GM06990 (cell line): ENCODE results near the gene SFXN4.

ENCODE experiments used
- DNase-seq: peaks from one replicate; pipeline ENCODE4 v3.0.0-alpha.2; 2011; ENCODE audit not compliant: insufficient read length; ENCODE audit errors: extremely low read depth
- H3K27me3 ChIP-seq: replicated peaks from 2 replicates; pipeline ENCODE4 v1.6.0; 2011; ENCODE audit warnings: low read length; ENCODE audit not compliant: control insufficient read depth, insufficient read depth
- H3K36me3 ChIP-seq: 2 replicates; pipeline ENCODE4 v1.5.1; 2011; ENCODE audit warnings: low read length; ENCODE audit not compliant: control insufficient read depth, insufficient read depth
- H3K4me3 ChIP-seq: replicated peaks from 2 replicates; pipeline ENCODE4 v1.5.1; 2011; ENCODE audit warnings: low read depth, mild to moderate bottlenecking, control low read depth, low read length
- TF ChIP-seq, protein P1 (sequence below): IDR thresholded peaks from 2 replicates; pipeline ENCODE4 v1.5.1; 2011; ENCODE audit warnings: low read length, control low read depth, mild to moderate bottlenecking, inconsistent platforms; ENCODE audit not compliant: insufficient read depth, poor library complexity, severe bottlenecking

Gene SFXN4

DNA sequence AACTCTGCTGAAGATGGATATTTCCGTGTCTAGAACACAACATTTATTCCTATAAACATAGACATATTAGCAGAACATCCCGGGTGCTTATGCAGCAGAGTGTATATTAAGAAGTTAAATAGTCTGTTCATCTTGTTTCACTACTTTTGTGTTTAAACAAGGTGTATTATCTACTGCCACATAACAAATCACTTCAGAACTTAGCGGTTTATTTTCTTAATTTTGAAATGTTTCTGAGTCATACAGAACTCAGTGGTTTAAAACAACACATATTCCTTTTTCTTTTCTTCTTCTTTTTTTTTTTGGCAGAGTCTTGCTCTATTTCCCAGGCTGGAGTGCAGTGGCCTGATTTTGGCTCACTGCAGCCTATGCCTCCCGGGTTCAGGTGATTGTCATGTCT, 35.8 kb downstream of the SFXN4 start:
- no peaks in the 10 kb centered on the region for H3K27me3 ChIP-seq
- H3K4me3 ChIP-seq: no peak overlapping the region
- TF ChIP-seq, protein P1, sequence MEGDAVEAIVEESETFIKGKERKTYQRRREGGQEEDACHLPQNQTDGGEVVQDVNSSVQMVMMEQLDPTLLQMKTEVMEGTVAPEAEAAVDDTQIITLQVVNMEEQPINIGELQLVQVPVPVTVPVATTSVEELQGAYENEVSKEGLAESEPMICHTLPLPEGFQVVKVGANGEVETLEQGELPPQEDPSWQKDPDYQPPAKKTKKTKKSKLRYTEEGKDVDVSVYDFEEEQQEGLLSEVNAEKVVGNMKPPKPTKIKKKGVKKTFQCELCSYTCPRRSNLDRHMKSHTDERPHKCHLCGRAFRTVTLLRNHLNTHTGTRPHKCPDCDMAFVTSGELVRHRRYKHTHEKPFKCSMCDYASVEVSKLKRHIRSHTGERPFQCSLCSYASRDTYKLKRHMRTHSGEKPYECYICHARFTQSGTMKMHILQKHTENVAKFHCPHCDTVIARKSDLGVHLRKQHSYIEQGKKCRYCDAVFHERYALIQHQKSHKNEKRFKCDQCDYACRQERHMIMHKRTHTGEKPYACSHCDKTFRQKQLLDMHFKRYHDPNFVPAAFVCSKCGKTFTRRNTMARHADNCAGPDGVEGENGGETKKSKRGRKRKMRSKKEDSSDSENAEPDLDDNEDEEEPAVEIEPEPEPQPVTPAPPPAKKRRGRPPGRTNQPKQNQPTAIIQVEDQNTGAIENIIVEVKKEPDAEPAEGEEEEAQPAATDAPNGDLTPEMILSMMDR: no peak
- peaks cover 8% of the 10 kb centered on the region for H3K36me3 ChIP-seq
- DNase-seq: no peak

DNA sequence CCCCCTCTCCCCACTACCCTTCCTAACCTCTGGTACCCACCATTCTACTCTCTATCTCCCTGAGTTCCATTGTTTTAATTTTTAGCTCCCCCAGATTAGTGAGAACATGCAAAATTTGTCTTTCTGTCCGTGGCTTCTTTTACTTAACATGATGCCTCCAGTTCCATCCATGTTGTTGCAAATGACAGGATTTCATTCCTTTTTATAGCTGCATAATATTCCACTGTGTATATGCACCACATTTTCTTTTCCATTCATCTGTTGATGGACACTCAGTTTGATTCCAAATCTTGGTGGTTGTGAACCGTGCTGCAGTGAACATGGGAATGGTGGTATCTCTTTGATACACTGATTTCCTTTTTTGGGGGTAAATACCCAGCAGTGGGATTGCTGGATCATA, 39.6 kb downstream of the SFXN4 start:
- TF ChIP-seq, protein P1: no peak
- DNase-seq: no peak
- Histone ChIP-seq H3K36me3 (no peaks in the 10 kb centered on the region; the same call in none of the 2 replicates), H3K4me3 (no peak overlapping the region), H3K27me3 (no peaks in the 10 kb centered on the region)

DNA sequence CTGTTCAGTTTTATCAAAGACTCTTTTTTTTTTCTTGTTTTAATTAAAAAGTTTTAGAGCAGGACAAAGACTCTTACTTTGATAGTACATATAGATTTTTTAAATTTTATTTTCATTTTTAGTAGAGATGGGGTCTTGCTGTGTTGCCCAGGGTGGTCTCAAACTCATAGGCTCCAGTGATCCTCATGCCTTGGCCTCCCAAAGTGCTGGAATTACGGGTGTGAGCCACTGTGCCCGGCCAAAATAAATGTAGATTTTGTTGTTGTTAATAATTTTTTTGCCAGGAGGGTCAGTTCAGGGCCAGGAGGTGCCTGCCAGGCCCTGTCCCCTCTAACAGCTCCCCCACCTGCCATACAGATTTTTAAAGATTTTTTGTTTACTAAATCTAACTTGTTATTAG, 44.6 kb downstream of the SFXN4 start:
- H3K36me3 ChIP-seq: no peaks in the 10 kb centered on the region; the same call in none of the 2 replicates
- H3K4me3 ChIP-seq: no peak overlapping the region
- H3K27me3 ChIP-seq: no peaks in the 10 kb centered on the region
- DNase-seq: no peak
- TF ChIP-seq, protein P1: no peak

DNA sequence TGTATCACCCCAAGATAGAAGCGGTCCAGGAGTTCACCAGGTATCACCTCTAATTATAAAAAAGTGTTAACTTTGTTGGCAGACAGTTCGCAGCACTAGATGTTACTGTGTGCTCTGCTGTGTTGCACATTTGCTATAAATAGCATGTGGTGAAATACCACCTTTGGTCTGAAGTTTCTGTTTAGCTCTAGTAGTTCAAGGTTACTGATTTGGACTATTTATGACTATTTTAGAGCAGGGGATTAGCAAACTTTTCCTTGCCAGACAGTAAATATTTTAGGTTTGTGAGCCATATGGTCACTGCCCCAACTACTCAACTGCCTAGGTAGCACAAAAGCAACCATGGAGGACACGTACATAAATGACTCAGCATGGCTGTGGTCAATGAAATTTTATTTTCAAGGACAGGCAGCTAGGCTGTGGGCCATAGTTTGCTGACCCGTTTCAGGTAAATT, 45.1 kb downstream of the SFXN4 start:
- H3K36me3 ChIP-seq: no peaks in the 10 kb centered on the region; the same call in none of the 2 replicates
- peak; percentile 68 for DNase-seq

DNA sequence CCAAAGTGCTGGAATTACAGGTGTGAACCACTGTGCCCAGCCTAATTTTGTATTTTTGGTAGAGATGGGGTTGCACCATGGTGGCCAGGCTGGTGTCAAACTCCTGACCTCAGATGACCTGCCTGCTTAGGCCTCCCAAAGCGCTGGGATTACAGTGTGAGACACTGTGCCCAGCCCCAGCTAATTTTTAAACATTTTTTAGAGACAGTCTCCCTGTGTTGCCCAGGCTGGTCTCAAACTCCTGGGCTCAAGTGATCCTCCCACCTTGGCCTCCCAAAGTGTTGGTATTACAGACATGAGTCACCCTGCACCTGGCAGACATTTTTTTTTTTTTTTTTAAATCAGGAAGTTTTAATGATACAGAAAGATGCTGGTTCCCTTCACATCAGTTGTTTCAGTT, 46.1 kb downstream of the SFXN4 start:
- TF ChIP-seq, protein P1: no peak
- no peak for DNase-seq
- Histone ChIP-seq H3K27me3 (no peaks in the 10 kb centered on the region), H3K36me3 (no peaks in the 10 kb centered on the region; the same call in none of the 2 replicates), H3K4me3 (no peak overlapping the region)

More for the DNA sequence above, 45.1 kb downstream of the SFXN4 start:
- TF ChIP-seq, protein P1: no peak
- H3K27me3 ChIP-seq: no peaks in the 10 kb centered on the region
- no peak overlapping the region for H3K4me3 ChIP-seq

DNA sequence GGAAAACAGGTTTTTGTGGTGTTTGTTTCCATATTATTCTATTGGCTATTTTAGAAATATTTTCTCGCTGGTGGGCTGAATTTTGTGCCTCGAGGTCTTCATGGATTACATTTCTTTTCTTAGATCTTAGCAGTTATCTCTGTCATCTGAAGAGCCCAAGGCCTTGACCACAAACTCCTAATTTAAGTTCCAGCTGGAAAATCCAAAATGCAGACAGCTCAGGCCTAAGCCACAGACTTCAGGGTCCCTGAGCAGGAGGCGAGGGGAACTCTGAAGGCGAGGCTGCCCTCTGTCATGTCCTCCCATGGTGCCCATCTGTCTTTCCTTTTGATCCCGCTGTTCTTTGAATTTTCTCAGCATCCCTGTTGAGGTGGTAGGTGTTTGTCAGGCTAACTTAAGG, 47.3 kb downstream of the SFXN4 start:
- TF ChIP-seq, protein P1: no peak
- DNase-seq: no peak
- no peak overlapping the region for H3K4me3 ChIP-seq
- peaks cover 3% of the 10 kb centered on the region for H3K36me3 ChIP-seq
- H3K27me3 ChIP-seq: no peaks in the 10 kb centered on the region
